K562 (cell line): ENCODE results near the gene PLXND1. TPM values are rescaled to one million over a fixed set of nuclear protein-coding genes. Genes with fewer than 3 reads are reported as not detected.

Experiments
- ARID3A ChIP-seq: IDR thresholded peaks from 2 replicates; pipeline ENCODE4 v1.6.1; 2012; ENCODE audit warnings: low read depth, low read length, improper control_type of control experiment, borderline replicate concordance
- ARID4B ChIP-seq: sonication (generic); formaldehyde crosslinking; IDR thresholded peaks from 2 replicates; pipeline ENCODE4 v1.8.0; 2022; ENCODE audit warnings: mild to moderate bottlenecking, missing genetic modification reagents
- DACH1 ChIP-seq: fragments of 450-650 bp; IDR thresholded peaks from 2 replicates; pipeline ENCODE4 v1.6.1; 2018; ENCODE audit not compliant: partially characterized antibody
- EGR1 ChIP-seq: fragments of 450-650 bp; conservative IDR thresholded peaks from 2 replicates; pipeline ENCODE4 v1.6.1; 2017; ENCODE audit warnings: mild to moderate bottlenecking
- ERF ChIP-seq: fragments of 450-650 bp; formaldehyde crosslinking; IDR thresholded peaks from 2 replicates; pipeline ENCODE4 v1.4.0; 2020; ENCODE audit warnings: mild to moderate bottlenecking, mixed read lengths
- FOXM1 ChIP-seq, 2 experiments: fragments of 450-650 bp in 1 of 2; sonication (generic) in 1 of 2; formaldehyde crosslinking in 1 of 2; IDR thresholded peaks; 2 replicates each; pipeline versions ENCODE4 v1.6.1 to v1.9.0; 2017 to 2022; ENCODE audit warnings: low read depth in 2 of 2, mild to moderate bottlenecking in 2 of 2, missing genetic modification reagents in 1 of 2, moderate library complexity in 1 of 2
- HSF4 ChIP-seq: fragments of 250-450 bp; sonication (Bioruptor Pico); IDR thresholded peaks from 2 replicates; pipeline ENCODE4 v2.1.2; 2022; ENCODE audit warnings: mild to moderate bottlenecking, moderate library complexity, borderline replicate concordance
- MCM2 ChIP-seq: fragments of 450-650 bp; IDR thresholded peaks from 2 replicates; pipeline ENCODE4 v1.6.1; 2017; ENCODE audit warnings: low read depth, mild to moderate bottlenecking
- MTA3 ChIP-seq: fragments of 450-650 bp; formaldehyde crosslinking; IDR thresholded peaks from 2 replicates; pipeline ENCODE4 v1.6.1; 2017; ENCODE audit warnings: mild to moderate bottlenecking, borderline replicate concordance
- MYC ChIP-seq, 2 experiments: fragments of 250-450 bp in 1 of 2; sonication (Bioruptor Pico) in 1 of 2; IDR thresholded peaks; 2 replicates each; pipeline versions ENCODE4 v1.5.1 to v1.6.1; 2012 to 2021; ENCODE audit warnings: low read depth in 2 of 2, borderline replicate concordance in 1 of 2, improper control_type of control experiment in 1 of 2, low read length in 1 of 2, mild to moderate bottlenecking in 1 of 2, moderate library complexity in 1 of 2
- NFIC ChIP-seq: fragments of 450-650 bp; IDR thresholded peaks from 2 replicates; pipeline ENCODE4 v1.6.1; 2017; ENCODE audit warnings: mild to moderate bottlenecking, inconsistent platforms
- RB1 ChIP-seq: fragments of 450-650 bp; IDR thresholded peaks from 2 replicates; pipeline ENCODE4 v1.6.1; 2017; ENCODE audit warnings: low read depth, mild to moderate bottlenecking
- SAFB ChIP-seq: fragments of 200-400 bp; formaldehyde crosslinking; IDR thresholded peaks from 2 replicates; pipeline ENCODE4 v1.6.1; 2017; ENCODE audit warnings: low read depth, low read length, borderline replicate concordance
- TFAM ChIP-seq: fragments of 250-450 bp; sonication (Bioruptor Pico); conservative IDR thresholded peaks from 2 replicates; pipeline ENCODE4 v1.5.0; 2021; ENCODE audit warnings: mild to moderate bottlenecking, moderate library complexity
- U2AF1 ChIP-seq: fragments of 200-400 bp; formaldehyde crosslinking; optimal IDR thresholded peaks from 2 replicates; pipeline ENCODE3; 2017; ENCODE audit warnings: mild to moderate bottlenecking, low read depth, low read length, moderate library complexity
- ZBTB7A ChIP-seq: IDR thresholded peaks from 2 replicates; pipeline ENCODE4 v1.6.1; 2011; ENCODE audit warnings: low read depth, mild to moderate bottlenecking, low read length, moderate library complexity, borderline replicate concordance; ENCODE audit not compliant: control insufficient read depth
- ZFP91 ChIP-seq: sonication (generic); formaldehyde crosslinking; IDR thresholded peaks from 2 replicates; pipeline ENCODE4 v1.8.0; 2022; ENCODE audit warnings: mild to moderate bottlenecking, missing genetic modification reagents
- ZNF146 ChIP-seq: IDR thresholded peaks from one replicate; pipeline ENCODE4 v1.6.1; 2018; ENCODE audit warnings: missing compliant biosample characterization; ENCODE audit not compliant: unreplicated experiment
- ZNF75A ChIP-seq: fragments of 450-650 bp; formaldehyde crosslinking; IDR thresholded peaks from 2 replicates; pipeline ENCODE4 v1.4.0; 2020; ENCODE audit warnings: mild to moderate bottlenecking
- polyA plus RNA-seq, 8 experiments: library from polyadenylated mRNA; depleted of rRNA in 4 of 8; stranded (reverse) in 5 of 8; unstranded in 3 of 8; fragments of >200 nt; fragmentation: Nextera tagmentation in 2 of 8; fragmentation: Illumina TruSeq in 1 of 8; extraction: Ambion mirVana in 2 of 8; extraction: Trizol in 1 of 8; gene quantifications; 2 replicates each; pipeline versions ENCODE4 v1.2.1 to v1.2.3, GENCODE V29; 2011 to 2014; ENCODE audit warnings: inconsistent platforms in 1 of 8, missing spikeins in 1 of 8
- total RNA-seq, 7 experiments: library from RNA; depleted of rRNA in 6 of 7; stranded (reverse); fragments of >200 nt in 6 of 7; fragmentation: Illumina TruSeq in 2 of 7; extraction: Trizol in 2 of 7; gene quantifications; 2 replicates each; pipeline versions ENCODE4 v1.2.1 to v1.2.3, GENCODE V29; 2011 to 2021; ENCODE audit warnings: low replicate concordance in 1 of 7

The PLXND1 gene
- total and polyA plus RNA-seq, 9 of the 15 experiments (the other 6 are each of a cell fraction or from before 2014, with no cell fraction given) = 0.34 to 28.8 (median 14.0) TPM

GRCh38 chr3:129605922-129606635 lies 397 bp downstream of the PLXND1 start (continued):
- TF ChIP-seq NFIC = peak; percentile 47
- no peak for TF ChIP-seq ZNF75A (CRISPR knock-in tag)
- no peak for TF ChIP-seq ARID3A
- TF ChIP-seq SAFB = peak; percentile 66; the same call in 1 of the 2 replicates
- no peak for TF ChIP-seq U2AF1
- peak; percentile 66 for TF ChIP-seq ARID4B (CRISPR knock-in tag)
- no peak for TF ChIP-seq MTA3
- 0 out of 2 replicates have a peak, but pooled peaks have one; percentile 18 for TF ChIP-seq RB1
- peak; percentile 31; the same call in 1 of the 2 replicates for TF ChIP-seq EGR1
- TF ChIP-seq ZFP91 (CRISPR knock-in tag) = no peak
- TF ChIP-seq ZNF146 = no peak
- TF ChIP-seq HSF4 (CRISPR knock-in tag) = no peak
- TF ChIP-seq FOXM1 (IDR thresholded peaks at IDR 0.05; ENCODE audit: low read depth) = no peak
- TF ChIP-seq FOXM1 (CRISPR knock-in tag; IDR thresholded peaks at IDR 0.05; ENCODE audit: low read depth) = no peak
- TF ChIP-seq MCM2 = no peak
- 0 out of 2 replicates have a peak, but pooled peaks have one; percentile 10 for TF ChIP-seq ZBTB7A
- peak; percentile 32; the same call in 1 of the 2 replicates for TF ChIP-seq MYC (IDR thresholded peaks at IDR 0.05; ENCODE audit: low read depth, low read length)
- TF ChIP-seq MYC (CRISPR knock-in tag; IDR thresholded peaks at IDR 0.05; ENCODE audit: borderline replicate concordance, low read depth) = no peak
- no peak for TF ChIP-seq TFAM (CRISPR knock-in tag)
- TF ChIP-seq DACH1 = no peak
- no peak for TF ChIP-seq ERF (CRISPR knock-in tag)
